ENCODE measurements around the gene IGF2BP3.

GRCh38 chr7:23449941-23450340 lies 20.4 kb downstream of the IGF2BP3 start:
- TF ChIP-seq CTCF (IDR thresholded peaks at IDR 0.05) = no peak
- TF ChIP-seq POLR2A (IDR thresholded peaks at IDR 0.05) = no peak
